Measurements from ENCODE around the gene RASGEF1B. TPM values are rescaled to one million over a fixed set of nuclear protein-coding genes. Genes with fewer than 3 reads are reported as not detected.

Gene RASGEF1B
- total and polyA plus RNA-seq, 2 experiments from 2014 or later = 2.8 to 5.2 TPM

GRCh38 chr4:81460191-81460701 is 11.5 kb downstream of the RASGEF1B start:
- Histone ChIP-seq H3K9me2 (ENCODE audit: insufficient read depth) (no peaks in the 10 kb centered on the region), H3F3A (replicated peaks; ENCODE audit: low read depth) (no peaks in the 10 kb centered on the region), H2AFZ (no peak overlapping the region), H3K36me3 (ENCODE audit: insufficient read depth) (no peaks in the 10 kb centered on the region), H3K79me2 (replicated peaks; ENCODE audit: insufficient read depth) (no peaks in the 10 kb centered on the region), H3K27ac (ENCODE audit: low read depth) (no peak overlapping the region), H3K4me3 (no peak overlapping the region), H3K4me2 (no peak overlapping the region), H4K20me1 (replicated peaks; ENCODE audit: insufficient read depth) (no peaks in the 10 kb centered on the region), H3K4me1 (ENCODE audit: insufficient read depth) (peaks cover 14% of the 10 kb centered on the region), H3K27me3 (ENCODE audit: insufficient read depth) (no peaks in the 10 kb centered on the region)
- Mint-ChIP-seq H3K9me3 (no peaks in the 10 kb centered on the region), H3K27me3 (ENCODE audit: insufficient read depth, low read depth, poor library complexity) (no peaks in the 10 kb centered on the region), H3K4me3 (no peak overlapping the region), H3K27ac (no peak overlapping the region), H3K4me1 (peaks cover 18% of the 10 kb centered on the region), H3K36me3 (ENCODE audit: low read depth) (no peaks in the 10 kb centered on the region)
- DNase-seq (ENCODE audit: low spot score) = no peak
- TF ChIP-seq ZNF331 (CRISPR knock-in tag; IDR thresholded peaks at IDR 0.05; ENCODE audit: low read depth) = no peak
- no peak for TF ChIP-seq EZH2 (IDR thresholded peaks at IDR 0.05; ENCODE audit: low read depth, unreplicated experiment)
- no peak for TF ChIP-seq JUNB (IDR thresholded peaks at IDR 0.05; ENCODE audit: unreplicated experiment)
- no peak for TF ChIP-seq REST (IDR thresholded peaks at IDR 0.05; ENCODE audit: unreplicated experiment)
- no peak for TF ChIP-seq ZNF462 (CRISPR knock-in tag; IDR thresholded peaks at IDR 0.05)
- no peak for TF ChIP-seq ZNF114 (CRISPR knock-in tag; IDR thresholded peaks at IDR 0.05)
- TF ChIP-seq ETS1 (IDR thresholded peaks at IDR 0.05) = no peak
- no peak for TF ChIP-seq POLR2AphosphoS5 (IDR thresholded peaks at IDR 0.05; ENCODE audit: low read depth)
- no peak for TF ChIP-seq NANOG (IDR thresholded peaks at IDR 0.05; ENCODE audit: borderline replicate concordance)
- no peak for TF ChIP-seq STAT1 (IDR thresholded peaks at IDR 0.05; ENCODE audit: unreplicated experiment)
- no peak for TF ChIP-seq EZH2phosphoT487 (IDR thresholded peaks at IDR 0.05; ENCODE audit: unreplicated experiment)
- TF ChIP-seq CTCF (conservative IDR thresholded peaks at IDR 0.05; ENCODE audit: low read depth in 2 of 2) = no peak
- no peak for TF ChIP-seq CREB1 (CRISPR knock-in tag; IDR thresholded peaks at IDR 0.05; ENCODE audit: low read depth)
- ATAC-seq = no peak

Measured in GM23338 (cell line).